HG02943 (cell line): ENCODE results near the gene STOM.

Source experiments
- ATAC-seq: cut with Tn5 transposase; IDR thresholded peaks from one replicate; pipeline ENCODE4 v1.9.1; 2021; ENCODE audit warnings: mild to moderate bottlenecking, low read depth, moderate library complexity; ENCODE audit not compliant: unreplicated experiment

Gene STOM

GRCh38 chr9:121289772-121290370 is 80.2 kb downstream of the STOM start:
- no peak for ATAC-seq

GRCh38 chr9:121289026-121289771 is 80.9 kb downstream of the STOM start:
- ATAC-seq: no peak
